KG1 (cell line): ENCODE results near the gene TNFRSF6B.

Source experiments
- DNase-seq: peaks from one replicate; lab custom pipeline; 2025; lab: John Stamatoyannopoulos, UW

TNFRSF6B gene

GRCh38 chr20:63737945-63738686, 41.7 kb downstream of the TNFRSF6B start:
- no peak for DNase-seq

GRCh38 chr20:63738687-63739129, 42.3 kb downstream of the TNFRSF6B start:
- DNase-seq, result no peak

DNA sequence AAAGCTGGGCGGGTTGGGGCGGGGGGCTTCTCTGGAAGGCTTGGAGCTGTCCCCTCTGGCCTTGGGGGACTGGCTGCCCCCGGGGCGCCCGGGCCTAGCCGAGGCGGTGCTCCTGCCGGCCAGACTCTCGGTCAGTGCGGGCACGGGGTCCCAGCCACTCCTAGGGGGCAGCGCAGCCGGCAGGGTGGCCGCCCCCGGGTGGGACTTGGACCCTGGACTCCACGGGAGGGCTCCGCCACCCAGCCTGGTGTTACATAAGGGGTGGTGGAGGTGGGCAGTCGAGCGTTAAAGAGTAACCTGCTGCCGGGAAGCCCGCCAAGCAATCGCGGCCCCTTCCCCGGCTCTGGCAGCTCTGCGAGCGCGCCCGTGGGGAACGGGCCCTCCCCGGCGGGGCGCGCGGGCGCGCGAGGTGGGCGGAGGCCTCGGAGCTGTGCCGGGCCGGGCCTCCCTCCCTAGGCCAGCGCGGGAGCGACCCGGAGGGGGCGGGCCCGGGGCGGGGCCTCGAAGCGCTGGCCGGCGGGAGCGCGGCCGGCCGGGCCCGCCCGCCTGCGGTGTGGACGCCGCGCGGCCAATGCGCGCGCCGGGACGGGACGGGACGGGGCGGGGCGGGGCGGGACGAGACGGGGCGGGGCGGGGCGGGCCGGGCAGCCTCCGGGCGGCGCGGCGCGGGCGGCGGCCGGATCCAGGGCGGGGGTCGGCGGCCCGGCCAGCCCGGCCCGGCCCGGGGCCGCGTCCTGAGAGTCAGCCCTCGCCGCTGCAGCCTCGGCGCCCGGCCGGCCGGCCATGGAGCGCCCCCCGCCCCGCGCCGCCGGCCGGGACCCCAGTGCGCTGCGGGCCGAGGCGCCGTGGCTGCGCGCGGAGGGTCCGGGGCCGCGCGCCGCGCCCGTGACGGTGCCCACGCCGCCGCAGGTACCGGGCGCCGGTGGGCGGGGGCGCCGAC, 42.9 kb downstream of the TNFRSF6B start, which contains the start of gene SLC2A4RG:
Gene SLC2A4RG (plus strand): TSS at position 647 of the 940 bp plus-strand sequence. CDS start 137 bp downstream, at position 784.
- DNase-seq, result no peak

- no peak for DNase-seq
Measured at GRCh38 chr20:63740070-63740626, 43.7 kb downstream of the TNFRSF6B start.

DNA sequence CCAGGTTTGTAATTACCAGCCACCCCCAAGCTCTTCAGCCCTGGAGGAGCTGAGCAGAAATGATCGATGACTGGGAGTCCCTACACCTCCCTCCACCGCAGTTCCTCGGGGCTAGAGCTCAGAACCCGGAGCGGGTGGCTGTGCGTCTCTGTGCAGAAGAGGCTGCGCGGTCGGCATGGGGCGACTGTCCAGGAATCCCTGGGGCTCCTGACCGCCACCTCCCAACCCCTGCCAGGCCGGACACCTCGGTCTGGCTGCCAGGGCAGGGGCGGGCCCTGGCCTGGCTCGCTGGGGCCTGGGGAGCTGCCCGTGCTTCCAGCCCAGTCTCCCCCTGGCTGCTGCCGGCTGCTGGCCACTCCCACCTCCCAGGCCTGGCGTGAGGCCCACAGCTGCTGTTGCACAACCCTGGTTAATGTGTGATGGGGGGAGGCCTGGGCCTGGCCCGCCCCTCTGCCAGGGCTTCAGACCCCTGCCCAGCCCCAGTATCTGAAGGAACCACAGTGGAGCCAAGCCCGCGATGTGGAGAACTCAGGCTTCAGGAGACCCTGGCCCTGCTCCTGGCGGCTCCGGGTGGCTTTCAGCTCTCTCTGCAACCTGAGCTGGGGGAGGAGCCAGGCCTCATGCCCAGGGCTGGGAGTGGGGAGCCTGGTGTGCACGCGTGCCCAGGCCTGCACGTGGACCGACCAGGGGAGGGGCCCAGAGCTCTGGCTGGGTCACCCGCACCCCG, 44.3 kb downstream of the TNFRSF6B start:
- no peak for DNase-seq

GRCh38 chr20:63741354-63741675, 44.9 kb downstream of the TNFRSF6B start:
- no peak for DNase-seq

DNA sequence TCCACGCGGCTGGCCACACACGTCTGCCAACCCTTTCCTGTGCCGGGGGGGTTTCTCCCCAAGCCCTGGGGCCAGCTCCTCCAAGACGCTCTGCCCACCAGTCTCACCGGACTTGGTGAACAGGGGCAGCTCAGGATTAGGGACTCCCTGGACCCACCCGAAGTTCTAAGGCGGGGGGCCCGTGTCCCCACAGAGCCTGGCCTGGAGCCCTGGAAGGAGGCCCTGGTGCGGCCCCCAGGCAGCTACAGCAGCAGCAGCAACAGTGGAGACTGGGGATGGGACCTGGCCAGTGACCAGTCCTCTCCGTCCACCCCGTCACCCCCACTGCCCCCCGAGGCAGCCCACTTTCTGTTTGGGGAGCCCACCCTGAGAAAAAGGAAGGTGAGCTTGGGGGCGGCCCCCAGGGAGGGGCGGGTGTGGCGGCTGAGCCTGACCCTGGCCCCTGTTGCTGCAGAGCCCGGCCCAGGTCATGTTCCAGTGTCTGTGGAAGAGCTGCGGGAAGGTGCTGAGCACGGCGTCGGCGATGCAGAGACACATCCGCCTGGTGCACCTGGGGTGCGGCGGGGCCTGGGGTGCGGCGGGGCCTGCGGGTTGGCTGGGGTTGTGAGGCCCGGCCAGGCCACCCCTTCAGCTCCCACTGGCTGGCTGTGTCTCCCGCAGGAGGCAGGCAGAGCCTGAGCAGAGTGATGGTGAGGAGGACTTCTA, 45.4 kb downstream of the TNFRSF6B start:
- DNase-seq, result no peak

- no peak for DNase-seq
Measured at GRCh38 chr20:63742381-63743024, 46.1 kb downstream of the TNFRSF6B start.

DNA sequence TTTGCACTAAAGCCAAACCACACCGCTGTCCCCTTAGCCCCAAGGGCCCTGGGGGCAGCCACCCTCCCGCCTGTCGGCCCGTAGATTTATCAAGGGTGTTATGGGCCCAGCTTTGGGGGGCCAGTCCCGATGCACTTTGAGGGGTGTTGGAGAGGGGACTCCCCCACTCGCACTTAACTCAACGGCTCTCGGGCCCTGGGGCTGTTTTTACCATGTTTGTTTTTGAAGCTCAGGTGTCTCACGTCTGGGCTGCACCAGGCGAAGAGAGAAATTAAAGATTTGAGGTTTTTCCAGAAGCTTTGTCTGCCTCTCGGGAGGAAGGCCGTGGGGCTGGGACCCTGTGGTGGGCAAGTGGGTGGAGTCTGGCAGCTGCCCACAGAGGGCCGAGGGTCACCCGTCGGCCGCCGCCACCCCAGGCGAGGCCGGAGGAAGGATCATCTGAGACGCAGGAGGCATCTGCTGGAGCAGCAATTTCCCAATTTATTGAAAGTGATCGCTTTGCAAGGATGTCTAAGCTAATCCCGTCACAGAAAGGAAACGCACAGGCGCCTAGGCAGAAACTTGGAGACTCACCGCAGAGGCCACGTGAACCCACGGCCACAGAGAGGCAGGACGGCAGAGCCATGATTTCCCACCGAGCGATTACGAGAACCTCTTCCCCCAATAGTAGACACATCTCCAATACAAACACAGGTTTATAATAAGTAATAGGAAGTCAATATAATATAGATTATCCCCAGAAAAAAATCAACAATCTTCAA, 46.9 kb downstream of the TNFRSF6B start:
- DNase-seq, result no peak

DNA sequence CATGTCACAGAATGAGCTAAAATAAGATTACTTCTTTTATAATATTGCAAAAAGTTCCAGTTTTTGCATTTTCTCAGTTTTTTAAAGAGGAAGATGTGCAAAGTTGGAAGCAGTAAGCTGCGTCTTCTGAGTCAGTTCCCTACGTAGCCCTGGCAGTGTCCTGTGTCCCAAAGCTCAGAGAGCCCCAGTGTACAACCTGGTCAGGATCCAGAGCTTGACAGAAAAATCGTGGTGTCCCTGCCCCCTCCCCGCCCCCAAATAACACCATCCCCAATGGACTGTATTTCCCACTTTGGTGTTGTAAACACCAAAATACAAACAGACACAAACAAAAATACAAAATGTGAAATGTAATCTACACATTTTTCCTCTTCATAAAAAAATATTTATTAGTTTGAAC, 47.7 kb downstream of the TNFRSF6B start:
- DNase-seq, result no peak

DNA sequence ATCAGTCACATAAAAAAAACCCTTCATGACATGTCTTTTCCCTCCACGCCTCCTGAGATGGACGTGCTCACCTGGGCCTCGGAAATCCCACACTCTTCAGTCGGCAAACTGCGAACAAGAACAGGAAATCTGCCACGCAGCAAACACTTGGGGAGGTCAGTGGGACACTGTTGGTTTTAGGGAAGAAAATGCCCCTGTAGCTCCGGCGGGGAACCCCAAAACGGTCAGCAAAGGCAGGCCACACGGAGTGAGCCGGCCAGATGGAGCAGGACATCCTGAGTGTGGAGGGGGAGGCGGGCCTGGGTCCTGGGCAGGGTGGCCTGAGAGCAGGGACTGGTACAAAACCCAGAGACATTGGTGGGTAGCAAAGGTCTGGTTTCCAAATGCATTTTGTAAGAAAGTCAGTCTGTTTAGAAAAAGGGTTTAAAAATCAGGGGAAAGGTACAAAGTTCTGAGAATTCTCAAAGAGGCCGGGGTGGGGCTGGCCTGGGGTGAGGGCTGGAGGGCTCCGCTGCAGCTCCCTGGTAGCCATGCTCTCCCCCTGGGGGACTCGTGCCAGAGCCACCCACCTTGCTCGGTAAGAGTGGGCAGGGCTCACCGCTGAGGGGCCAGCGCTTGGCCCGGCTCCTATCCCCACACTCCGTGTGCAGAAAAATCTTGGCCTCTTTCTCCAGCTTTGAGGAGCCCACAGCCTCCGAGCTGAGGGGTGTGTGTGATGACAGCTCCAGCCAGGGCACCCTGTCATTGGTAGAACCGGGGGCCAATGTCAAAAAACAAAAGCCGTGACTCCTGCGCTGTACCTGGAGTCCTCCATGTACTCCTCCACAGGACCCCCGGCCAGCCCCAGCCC, 48.3 kb downstream of the TNFRSF6B start:
- no peak for DNase-seq

GRCh38 chr20:63745424-63745805, 49.0 kb downstream of the TNFRSF6B start:
- no peak for DNase-seq

- no peak for DNase-seq
Measured at GRCh38 chr20:63745961-63746731, 49.7 kb downstream of the TNFRSF6B start.

DNA sequence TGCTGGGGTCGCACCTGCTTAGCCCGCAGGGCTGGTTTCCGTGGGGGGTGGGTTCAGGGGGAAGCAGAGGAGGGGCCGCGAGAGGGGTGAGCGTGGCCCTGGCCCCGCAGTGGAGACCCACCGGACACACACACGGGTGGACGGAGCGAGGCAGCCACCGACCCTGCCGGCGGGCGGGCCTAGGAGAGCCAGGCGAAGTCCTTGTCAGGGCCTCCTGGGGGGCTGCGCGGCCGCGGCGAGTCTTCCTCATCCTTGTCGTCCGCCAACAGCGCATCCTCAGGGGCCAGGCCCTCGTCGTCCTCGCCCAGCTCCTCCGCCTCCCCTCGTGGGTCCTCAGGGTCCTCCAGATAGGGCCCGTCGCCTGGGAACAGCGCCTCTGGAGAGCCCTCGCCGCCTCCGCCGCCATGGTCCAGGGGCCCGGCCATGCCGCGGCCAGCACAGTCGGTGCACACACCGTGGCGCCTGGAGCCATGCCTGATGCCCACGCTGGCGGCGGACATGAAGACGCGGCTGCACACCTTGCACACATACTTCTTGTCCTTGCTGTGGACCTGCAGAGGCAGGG, 50.4 kb downstream of the TNFRSF6B start:
- no peak for DNase-seq

GRCh38 chr20:63747622-63748069, 51.2 kb downstream of the TNFRSF6B start:
- DNase-seq, result no peak
